Subcutaneous adipose tissue (tissue), 4 donors: ENCODE data around the gene GNAS. TPM values are rescaled to one million over a fixed set of nuclear protein-coding genes. Genes with fewer than 3 reads are reported as not detected.

Source experiments
- CTCF ChIP-seq: fragments of 450-650 bp; IDR thresholded peaks from one replicate; pipeline ENCODE4 v1.5.1; 2016; ENCODE audit warnings: low read depth, mild to moderate bottlenecking, control low read depth, antibody characterized with exemption, moderate library complexity
- total RNA-seq, 4 donors: library from RNA; depleted of rRNA; stranded (reverse); fragments of >200 nt; gene quantifications; one replicate each; pipeline ENCODE4 v1.1.0, GENCODE V29; 2016

GNAS gene
- total RNA-seq, 4 donors from 2014 or later, result 671 to 1,187 (median 863) TPM

- TF ChIP-seq CTCF, result no peak
Observed at GRCh38 chr20:58850693-58851174, 1.8 kb upstream of the GNAS start, which contains the start of gene GNAS-AS1. Gene GNAS-AS1 (minus strand): TSS chr20:58850902.

- TF ChIP-seq CTCF, result no peak
Observed at GRCh38 chr20:58851221-58851968, 1.1 kb upstream of the GNAS start.

GRCh38 chr20:58851969-58852458 is 502 bp upstream of the GNAS start:
- TF ChIP-seq CTCF, result no peak

GRCh38 chr20:58853466-58853865 is 950 bp downstream of the GNAS start:
- TF ChIP-seq CTCF, result no peak

- TF ChIP-seq CTCF, result no peak
Observed at GRCh38 chr20:58853976-58854637, 1.6 kb downstream of the GNAS start.

GRCh38 chr20:58854638-58855471 is 2.3 kb downstream of the GNAS start:
- no peak for TF ChIP-seq CTCF
